Psoas muscle (tissue), 8 donors: ENCODE data around the gene ABHD8. TPM values are rescaled to one million over a fixed set of nuclear protein-coding genes. Genes with fewer than 3 reads are reported as not detected.
"Not testable (repeated sequence)": the region's sequence is repeated elsewhere in the genome, so short reads cannot be mapped to it uniquely, and the experiment has no call there.

Experiments used
- ATAC-seq, 4 donors: fragments of 200-7000 bp; cut with Tn5 transposase; one replicate each; pipeline ENCODE4 v1.9.1; 2020; ENCODE audit warnings: moderate library complexity in 3 of 4, mild to moderate bottlenecking in 2 of 4
- DNase-seq, 2 donors: peaks; one replicate each; pipeline ENCODE4 v3.0.0-alpha.2; 2020
- H3K27ac ChIP-seq: fragments of 200-600 bp; one replicate; pipeline ENCODE4 v1.8.0; 2022
- H3K27me3 ChIP-seq, 3 donors: fragments of 200-600 bp in 1 of 3; one replicate each; pipeline versions ENCODE4 v1.6.1 to v1.8.0; 2013 to 2022; ENCODE audit warnings: low read length in 2 of 3, mild to moderate bottlenecking in 2 of 3, moderate library complexity in 1 of 3; ENCODE audit not compliant: insufficient read depth in 3 of 3
- H3K36me3 ChIP-seq, 2 donors: fragments of 200-600 bp in 1 of 2; one replicate each; pipeline versions ENCODE4 v1.6.1 to v1.8.0; 2013 to 2022; ENCODE audit warnings: low read depth in 1 of 2, mild to moderate bottlenecking in 1 of 2, moderate library complexity in 1 of 2; ENCODE audit not compliant: insufficient read depth in 1 of 2
- H3K4me1 ChIP-seq: fragments of 200-600 bp; one replicate; pipeline ENCODE4 v1.8.0; 2022
- H3K4me3 ChIP-seq: fragments of 200-600 bp; one replicate; pipeline ENCODE4 v1.8.0; 2022; ENCODE audit warnings: mild to moderate bottlenecking
- H3K9me3 ChIP-seq: fragments of 200-600 bp; one replicate; pipeline ENCODE4 v1.8.0; 2022
- CTCF ChIP-seq: fragments of 200-600 bp; IDR thresholded peaks from one replicate; pipeline ENCODE4 v1.8.0; 2022; ENCODE audit warnings: antibody characterized with exemption
- WGBS, 3 donors: extraction: QIAGEN DNeasy Blood & Tissue Kit; methylation state at CpG; one replicate each; pipeline versions ENCODE4 v1.1.6 to v1.1.7; 2013; 5-methylcytosine and 5-hydroxymethylcytosine counted together
- intact Hi-C, 2 donors: fragments of 100-400 bp; cut with DNase I; formaldehyde crosslinking; loops; one replicate each; pipeline versions ENCODE4 v1.11.0 to v1.14.2; 2022
- polyA plus RNA-seq, 3 donors: library from polyadenylated mRNA; stranded (reverse); fragments of 200-250 nt; gene quantifications; one replicate each; pipeline ENCODE4 v1.2.3, GENCODE V29; 2013
- total RNA-seq, 4 donors: library from RNA; stranded (reverse); fragmentation: NEBNext Ultra II Directional in 2 of 4; extraction: Animal tissue kit (Norgen Biotek cat#: 25700) in 2 of 4; gene quantifications; one replicate each; pipeline versions ENCODE4 v1.2.1 to v1.2.4, GENCODE V29; 2021 to 2023
- donor health status: healthy with polysubstance abuse.
- donor health status: DM: no; HTN: no; CAD: no; lungs with moderate emphysema.
- donor health status: Bipolar disorder and iron deficiency.
- donor health status: healthy.
- donor health status: DM: yes; HTN: yes; CAD: no.
- donor health status: DM: no; HTN: no; CAD: no.
- donor health status: DM: no; HTN: no; CAD: no.
- donor health status: DM: yes; HTN: yes; CAD: no.

ABHD8 gene
- total and polyA plus RNA-seq, 7 donors = 6.1 to 26.8 (median 12.3) TPM

DNA sequence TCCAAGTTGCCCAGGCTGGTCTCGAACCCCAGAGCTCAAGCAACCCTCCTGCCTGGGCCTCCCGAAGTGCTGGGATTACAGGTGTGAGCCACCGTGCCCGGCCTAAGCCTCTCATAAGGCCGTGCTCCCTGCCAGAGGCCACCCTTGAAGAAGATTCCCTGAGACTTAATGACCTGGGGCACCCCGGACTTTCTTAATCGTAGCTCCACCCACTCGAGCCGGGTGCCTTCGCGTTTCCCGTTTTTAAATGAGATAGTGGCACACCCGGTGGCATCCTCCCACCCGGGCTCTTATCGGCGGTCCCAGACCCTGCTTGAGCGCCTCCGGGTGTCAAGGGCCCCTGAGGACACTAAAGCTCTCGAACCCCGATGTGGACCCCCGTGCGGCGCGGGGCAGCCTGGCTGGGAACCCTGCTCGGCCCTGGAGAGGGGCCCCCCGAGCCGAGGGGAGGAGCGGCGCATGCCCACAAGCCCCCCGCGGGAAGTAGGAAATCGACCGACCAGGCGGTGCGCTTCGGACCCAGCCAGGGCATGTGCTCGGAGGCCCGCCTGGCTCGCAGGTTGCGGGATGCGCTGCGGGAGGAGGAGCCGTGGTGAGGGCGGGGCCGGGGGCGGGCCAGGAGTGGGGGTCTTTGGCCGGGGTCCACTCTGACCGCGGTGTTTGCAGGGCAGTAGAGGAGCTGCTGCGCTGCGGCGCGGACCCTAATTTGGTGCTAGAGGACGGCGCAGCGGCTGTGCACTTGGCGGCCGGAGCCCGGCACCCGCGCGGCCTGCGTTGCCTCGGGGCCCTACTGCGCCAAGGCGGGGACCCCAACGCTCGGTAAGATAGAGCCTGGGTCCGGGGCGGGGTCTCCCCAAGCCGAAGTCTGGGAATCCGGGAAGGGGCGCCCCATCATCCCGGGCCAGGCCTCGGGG, 21.6 kb downstream of the ABHD8 start, which contains the start of gene ANKLE1:
TSS of gene ANKLE1 (plus strand) at position 511 of the 914 bp plus-strand sequence. CDS start at position 531, 20 bp downstream.
- peaks cover 0 to 16% (median 7%) of the 10 kb centered on the region in 3 donors for H3K27me3 ChIP-seq
- no peaks in the 10 kb centered on the region for H3K9me3 ChIP-seq
- 7 to 10% (median 7%) methylated on average over 51 to 75 of the region's 75 CpGs for WGBS, 3 donors
- DNase-seq (peak in 1 of 2 donors; percentile 67), ATAC-seq (peak; percentile 15 to 46 (median 33))
- H3K4me1 ChIP-seq = peaks cover 4% of the 10 kb centered on the region
- TF ChIP-seq CTCF = no peak
- H3K27ac ChIP-seq = no peak within 1 kb of the TSS
- H3K36me3 ChIP-seq = peaks cover 0 to 28% of the 10 kb centered on the region in 2 donors
- intact Hi-C loops = loop anchor here (1.0 to 5.0 kb wide), 4 partner anchors 77 to 215 kb away; no protein-coding TSS in a partner anchor
- H3K4me3 ChIP-seq = peak within 1 kb of the TSS; percentile 51

DNA sequence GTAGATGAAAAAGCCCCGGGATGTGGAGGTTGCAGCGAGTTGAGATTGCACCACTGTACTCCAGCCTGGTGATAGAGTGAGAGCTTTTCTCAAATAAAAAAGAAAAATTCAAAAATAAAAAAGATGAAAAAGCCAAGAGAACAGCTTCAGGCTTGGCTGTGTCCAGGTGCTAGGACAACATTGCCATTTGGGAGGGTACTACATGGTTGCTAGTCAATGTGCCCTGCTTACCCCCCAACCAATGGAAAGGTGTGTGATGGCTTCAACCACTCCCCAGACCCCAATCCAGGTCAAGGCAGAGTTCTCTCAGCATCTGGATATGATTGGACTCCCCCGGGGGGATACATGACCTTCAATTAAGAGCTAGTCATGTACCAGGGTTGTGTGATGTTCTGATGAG, 23.8 kb downstream of the ABHD8 start:
- intact Hi-C loops = no loop called here
- TF ChIP-seq CTCF = no peak
- Histone ChIP-seq H3K27ac (no peak overlapping the region), H3K4me3 (no peak overlapping the region), H3K36me3 (peaks cover 0 to 49% of the 10 kb centered on the region in 2 donors), H3K4me1 (peaks cover 4% of the 10 kb centered on the region), H3K27me3 (peaks cover 0 to 16% (median 7%) of the 10 kb centered on the region in 3 donors), H3K9me3 (no peaks in the 10 kb centered on the region)
- no peak for ATAC-seq
- DNase-seq = no peak
- WGBS, 3 donors = 64 to 86% (median 75%) methylated on average over 3 of the region's 3 CpGs

DNA sequence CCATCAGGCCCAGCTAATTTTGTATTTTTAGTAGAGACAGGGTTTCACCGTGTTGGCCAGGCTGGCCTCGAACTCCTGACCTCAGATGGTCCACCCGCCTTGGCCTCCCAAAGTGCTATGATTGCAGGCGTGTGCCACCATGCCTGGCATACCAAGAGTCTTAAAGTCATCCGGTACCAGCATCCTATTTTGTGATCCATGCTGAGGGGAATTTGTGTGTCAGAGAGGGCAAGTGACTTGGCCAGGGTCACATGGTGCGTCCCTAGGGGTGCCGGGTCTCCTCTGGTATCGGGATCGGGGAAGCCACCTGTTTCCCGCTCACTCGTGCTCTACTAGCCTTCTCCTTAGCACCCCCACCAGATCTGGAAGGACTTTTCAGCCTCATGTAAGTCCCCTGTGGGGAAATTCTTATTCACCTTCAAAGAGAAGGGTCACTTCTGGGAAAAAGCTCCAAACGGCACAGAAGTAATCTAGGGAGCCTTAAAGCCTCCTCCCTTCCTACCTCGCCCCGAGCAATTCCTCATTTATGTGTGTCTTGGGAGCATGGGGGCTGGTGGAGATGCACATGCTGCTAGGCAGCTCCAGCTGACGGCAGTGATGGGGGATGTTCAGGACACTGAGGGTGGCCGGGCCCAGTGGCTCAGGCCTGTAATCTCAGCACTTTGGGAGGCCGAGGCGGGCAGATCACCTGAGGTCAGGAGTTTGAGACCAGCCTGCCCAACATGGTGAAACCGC, 27.6 kb downstream of the ABHD8 start:
- ATAC-seq = no peak
- no peak overlapping the region for H3K27ac ChIP-seq
- 80 to 90% (median 86%) methylated on average over 19 of the region's 19 CpGs for WGBS, 3 donors
- no peak for TF ChIP-seq CTCF
- no peaks in the 10 kb centered on the region for H3K27me3 ChIP-seq
- no peak for DNase-seq
- no peak overlapping the region for H3K4me3 ChIP-seq
- intact Hi-C loops = no loop called here
- no peaks in the 10 kb centered on the region for H3K9me3 ChIP-seq
- H3K4me1 ChIP-seq = no peaks in the 10 kb centered on the region
- peaks cover 10 to 86% of the 10 kb centered on the region in 2 donors for H3K36me3 ChIP-seq

DNA sequence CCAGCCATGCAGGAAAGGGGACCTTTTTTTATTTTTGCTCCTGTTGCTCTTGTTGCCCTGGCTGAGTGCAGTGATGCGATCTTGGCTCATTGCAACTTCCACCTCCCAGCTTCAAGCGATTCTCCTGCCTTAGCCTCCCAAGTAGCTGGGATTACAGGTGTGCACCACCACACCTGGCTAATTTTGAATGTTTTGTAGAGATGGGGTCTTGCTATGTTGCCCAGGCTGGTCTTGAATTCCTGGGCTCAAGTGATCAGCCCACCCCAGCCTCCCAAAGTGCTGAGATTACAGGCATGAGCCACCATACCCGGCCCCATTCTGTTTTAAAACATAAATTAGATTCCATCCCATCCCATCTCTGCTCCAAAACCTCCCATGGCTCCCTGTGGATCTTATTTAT, 28.3 kb downstream of the ABHD8 start:
- H3K27me3 ChIP-seq, intact Hi-C loops, ATAC-seq, H3K9me3 ChIP-seq, H3K4me1 ChIP-seq, DNase-seq, H3K4me3 ChIP-seq, H3K27ac ChIP-seq: not testable (repeated sequence)
- H3K36me3 ChIP-seq = peaks cover 10 to 91% of the 10 kb centered on the region in 2 donors
- 96 to 98% (median 98%) methylated on average over 3 of the region's 3 CpGs for WGBS, 3 donors

DNA sequence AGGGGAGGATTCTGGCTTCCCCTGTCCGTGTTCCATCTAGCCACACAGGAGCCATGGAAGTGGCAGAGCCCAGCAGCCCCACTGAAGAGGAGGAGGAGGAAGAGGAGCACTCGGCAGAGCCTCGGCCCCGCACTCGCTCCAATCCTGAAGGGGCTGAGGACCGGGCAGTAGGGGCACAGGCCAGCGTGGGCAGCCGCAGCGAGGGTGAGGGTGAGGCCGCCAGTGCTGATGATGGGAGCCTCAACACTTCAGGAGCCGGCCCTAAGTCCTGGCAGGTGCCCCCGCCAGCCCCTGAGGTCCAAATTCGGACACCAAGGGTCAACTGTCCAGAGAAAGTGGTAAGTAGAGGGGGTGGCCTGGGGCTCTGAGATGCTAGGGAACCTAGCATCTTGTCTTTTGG, 34.5 kb downstream of the ABHD8 start:
- H3K36me3 ChIP-seq = peaks cover 3 to 45% of the 10 kb centered on the region in 2 donors
- 89 to 91% (median 91%) methylated on average over 13 of the region's 13 CpGs for WGBS, 3 donors
- TF ChIP-seq CTCF = no peak
- no peak for ATAC-seq
- H3K27me3 ChIP-seq = no peaks in the 10 kb centered on the region
- DNase-seq = no peak
- intact Hi-C loops = no loop called here
- peaks cover 7% of the 10 kb centered on the region for H3K4me1 ChIP-seq
- no peak overlapping the region for H3K4me3 ChIP-seq
- H3K27ac ChIP-seq = no peak overlapping the region
- H3K9me3 ChIP-seq = no peaks in the 10 kb centered on the region
